Measurements from ENCODE around the gene LRRC19. TPM values are rescaled to one million over a fixed set of nuclear protein-coding genes. Genes with fewer than 3 reads are reported as not detected.
A peak's percentile ranks its signal among the peaks of the same experiment; 100 is the strongest.

The LRRC19 gene
- total RNA-seq, 4 donors from 2014 or later = not detected

- no peak for ATAC-seq
- 94 to 100% methylated on average over 1 of the region's 1 CpG for WGBS, 2 donors (ENCODE audit: low coverage in 1 of 2)
Measured at GRCh38 chr9:26950521-26950920, 55.0 kb downstream of the LRRC19 start.

DNA sequence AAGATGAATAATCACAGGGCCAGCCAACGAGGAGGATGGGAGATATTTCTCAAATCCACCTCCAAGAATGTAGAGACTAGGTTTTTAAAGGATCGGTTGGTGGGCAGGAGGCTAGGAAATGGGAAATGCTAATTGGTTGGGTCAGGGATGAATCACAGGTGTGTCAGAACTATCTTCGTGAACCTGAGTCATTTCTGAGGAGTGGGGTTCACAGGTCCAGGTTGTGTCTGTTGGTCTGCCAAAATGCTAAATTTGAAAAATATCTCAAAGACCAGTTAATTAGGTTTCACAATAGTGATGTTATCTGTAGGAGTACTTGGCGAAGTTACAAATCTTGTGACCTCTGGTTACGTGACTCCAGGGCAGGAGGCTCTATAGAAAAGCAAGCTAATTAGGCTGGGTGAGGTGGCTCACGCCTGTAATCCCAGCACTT lies 55.8 kb downstream of the LRRC19 start:
- 66 to 81% methylated on average over 4 to 5 of the region's 6 CpGs for WGBS, 2 donors (ENCODE audit: low coverage in 1 of 2)
- no peak overlapping the region for H3K4me3 ChIP-seq
- no peaks in the 10 kb centered on the region for H3K27me3 ChIP-seq
- no peaks in the 10 kb centered on the region for H3K36me3 ChIP-seq
- TF ChIP-seq CTCF (IDR thresholded peaks at IDR 0.05) (no peak), POLR2A (IDR thresholded peaks at IDR 0.05) (no peak), EP300 (IDR thresholded peaks at IDR 0.05) (no peak), POLR2AphosphoS5 (IDR thresholded peaks at IDR 0.05) (no peak)
- peaks cover 6 to 24% (median 13%) of the 10 kb centered on the region in 3 donors for H3K4me1 ChIP-seq
- no peaks in the 10 kb centered on the region for H3K9me3 ChIP-seq
- ATAC-seq = no peak
- no peak overlapping the region for H3K27ac ChIP-seq

More at GRCh38 chr9:26950521-26950920, 55.0 kb downstream of the LRRC19 start:
- Histone ChIP-seq H3K27ac (no peak overlapping the region), H3K4me1 (peaks cover 7 to 23% (median 12%) of the 10 kb centered on the region in 3 donors), H3K4me3 (no peak overlapping the region), H3K9me3 (no peaks in the 10 kb centered on the region), H3K27me3 (no peaks in the 10 kb centered on the region), H3K36me3 (no peaks in the 10 kb centered on the region)
- TF ChIP-seq POLR2AphosphoS5 (IDR thresholded peaks at IDR 0.05) (no peak), POLR2A (IDR thresholded peaks at IDR 0.05) (no peak), CTCF (IDR thresholded peaks at IDR 0.05) (no peak), EP300 (IDR thresholded peaks at IDR 0.05) (no peak)

DNA sequence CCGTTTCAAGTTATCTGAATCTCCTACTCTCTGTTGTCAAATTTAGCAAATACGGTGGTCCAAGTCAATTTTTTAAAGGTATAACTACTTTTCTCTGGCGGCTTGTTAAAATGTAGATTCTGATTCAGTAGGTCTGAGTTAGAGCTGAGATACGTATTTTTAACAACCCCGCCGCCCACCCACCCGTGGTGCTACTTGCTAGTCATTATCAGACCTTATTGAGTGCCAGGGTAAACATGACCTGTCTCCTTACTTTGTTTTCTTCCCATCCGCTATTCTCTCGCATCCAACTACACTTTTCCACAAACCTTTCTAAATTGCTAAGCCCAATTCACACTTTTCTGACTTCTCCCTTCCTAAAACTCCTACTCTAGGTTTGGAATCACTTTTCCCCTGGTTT lies 57.7 kb downstream of the LRRC19 start:
- ATAC-seq = no peak
- H3K36me3 ChIP-seq = no peaks in the 10 kb centered on the region
- H3K27me3 ChIP-seq = no peaks in the 10 kb centered on the region
- peak overlapping the region; percentile 79 to 98 (median 95) for H3K27ac ChIP-seq
- H3K4me1 ChIP-seq = peaks cover 6 to 38% (median 13%) of the 10 kb centered on the region in 3 donors
- 0% methylated on average over 8 to 9 of the region's 9 CpGs for WGBS, 2 donors (ENCODE audit: low coverage in 1 of 2)
- no peaks in the 10 kb centered on the region for H3K9me3 ChIP-seq
- peak overlapping the region; percentile 69 to 70 for H3K4me3 ChIP-seq
- TF ChIP-seq CTCF (IDR thresholded peaks at IDR 0.05) = no peak
- TF ChIP-seq POLR2A (IDR thresholded peaks at IDR 0.05) = no peak
- no peak for TF ChIP-seq POLR2AphosphoS5 (IDR thresholded peaks at IDR 0.05)
- no peak for TF ChIP-seq EP300 (IDR thresholded peaks at IDR 0.05)

DNA sequence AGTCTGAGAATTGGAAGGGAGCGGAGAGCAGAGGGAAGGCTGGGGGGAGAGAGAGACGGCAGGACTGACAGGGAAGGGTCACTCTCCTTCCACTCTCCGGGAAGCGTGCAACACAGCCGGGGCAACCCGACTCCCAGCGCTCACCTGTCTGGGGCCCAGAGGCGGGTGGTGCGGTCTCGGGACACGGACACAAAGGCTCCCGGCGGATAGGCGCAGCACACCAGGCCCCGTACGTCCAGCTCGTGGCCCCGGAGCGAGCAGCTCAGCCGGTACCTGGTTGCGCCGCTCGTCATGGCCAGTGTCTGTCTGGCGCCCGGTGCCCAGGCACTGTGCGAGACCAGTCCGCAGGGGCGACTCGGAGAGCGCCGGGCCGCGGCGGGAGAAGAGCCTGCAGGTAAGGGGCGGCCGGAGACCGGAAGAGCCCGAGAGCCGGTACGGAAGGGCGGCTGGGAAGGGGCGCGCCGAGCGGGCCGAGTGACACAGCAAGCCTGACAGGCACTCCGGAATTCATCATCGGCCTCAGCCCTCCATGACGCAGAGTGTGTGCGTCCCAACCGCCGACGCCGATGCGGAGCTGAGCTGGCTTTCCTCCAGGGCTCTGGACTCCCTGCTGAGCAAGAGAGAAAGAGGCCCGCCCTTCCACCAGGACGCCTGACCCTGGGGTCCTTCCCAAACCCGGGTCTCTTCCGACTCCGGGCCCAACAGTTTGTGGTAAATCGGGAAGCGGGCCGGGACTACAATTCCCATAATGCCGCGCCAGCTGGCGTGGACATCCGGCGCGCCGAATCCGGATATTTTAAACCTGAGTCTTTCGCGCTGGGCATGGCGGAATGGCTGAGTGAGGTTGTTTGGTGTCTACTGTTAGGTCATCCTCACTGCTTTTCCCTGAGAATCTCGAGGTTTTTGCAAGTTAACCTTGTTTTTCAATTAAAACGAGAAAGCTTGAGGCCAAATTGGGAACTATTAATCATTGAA lies 58.4 kb downstream of the LRRC19 start, which contains the start of gene PLAA:
TSS of gene PLAA (minus strand) at position 490 of the 975 bp plus-strand sequence. CDS start at position 293, 197 bp downstream.
- Histone ChIP-seq H3K27ac (peak within 1 kb of the TSS; percentile 79 to 98 (median 95)), H3K27me3 (no peaks in the 10 kb centered on the region), H3K9me3 (no peaks in the 10 kb centered on the region), H3K4me1 (peaks cover 6 to 38% (median 13%) of the 10 kb centered on the region in 3 donors), H3K36me3 (no peaks in the 10 kb centered on the region), H3K4me3 (peak within 1 kb of the TSS; percentile 69 to 70)
- TF ChIP-seq POLR2A (IDR thresholded peaks at IDR 0.05) (peak; percentile 41 to 67), CTCF (IDR thresholded peaks at IDR 0.05) (peak in 2 of 4 experiments; percentile 28 to 34), POLR2AphosphoS5 (IDR thresholded peaks at IDR 0.05) (peak; percentile 72), EP300 (IDR thresholded peaks at IDR 0.05) (no peak)
- 0% methylated on average over 5 to 22 of the region's 76 CpGs for WGBS, 2 donors (ENCODE audit: low coverage in 1 of 2)
- ATAC-seq = peak; percentile 99

All from gastroesophageal sphincter (tissue), 4 donors.